HL-60 (cell line): ENCODE measurements around the gene HSPB1.

ENCODE experiments used
- DNase-seq, 2 experiments: peaks; one replicate each; pipeline ENCODE4 v3.0.0-alpha.2; 2010 to 2020; ENCODE audit warnings: low read depth in 1 of 2, low spot score in 1 of 2
- H3K27ac ChIP-seq: fragments of 250-450 bp; sonication (Bioruptor Pico); replicated peaks from 2 replicates; pipeline ENCODE4 v1.5.1; 2020; ENCODE audit warnings: mild to moderate bottlenecking, moderate library complexity
- H3K27me3 ChIP-seq: fragments of 250-450 bp; sonication (Bioruptor Pico); 2 replicates; pipeline ENCODE4 v1.5.1; 2021; ENCODE audit warnings: mild to moderate bottlenecking, moderate library complexity; ENCODE audit not compliant: insufficient read depth, poor library complexity, severe bottlenecking
- H3K4me3 ChIP-seq: replicated peaks from 2 replicates; pipeline ENCODE4 v1.5.1; 2011; ENCODE audit warnings: mild to moderate bottlenecking, control low read depth, low read length; ENCODE audit not compliant: insufficient read depth
- CTCF ChIP-seq: IDR thresholded peaks from one replicate; pipeline ENCODE4 v1.5.1; 2011; ENCODE audit warnings: low read length, control low read depth, inconsistent platforms; ENCODE audit not compliant: insufficient read depth
- GABPA ChIP-seq: IDR thresholded peaks from 2 replicates; pipeline ENCODE4 v1.6.1; 2012; ENCODE audit warnings: low read depth
- POLR2AphosphoS5 ChIP-seq: IDR thresholded peaks from 2 replicates; pipeline ENCODE4 v1.6.1; 2012; ENCODE audit warnings: low read depth
- REST ChIP-seq: IDR thresholded peaks from 2 replicates; pipeline ENCODE4 v1.6.1; 2012; ENCODE audit warnings: low read depth; ENCODE audit not compliant: insufficient replicate concordance
- SPI1 ChIP-seq: IDR thresholded peaks from 2 replicates; pipeline ENCODE4 v1.6.1; 2012; ENCODE audit warnings: low read depth, mild to moderate bottlenecking, borderline replicate concordance

HSPB1 gene

GRCh38 chr7:76272142-76272541 is 30.3 kb upstream of the HSPB1 start:
- DNase-seq: no peak
- Histone ChIP-seq H3K27ac (no peak overlapping the region), H3K4me3 (no peak overlapping the region), H3K27me3 (peaks cover 15% of the 10 kb centered on the region)
- TF ChIP-seq REST (no peak), POLR2AphosphoS5 (no peak), GABPA (no peak), SPI1 (no peak), CTCF (no peak)

GRCh38 chr7:76272851-76273497 is 29.5 kb upstream of the HSPB1 start:
- H3K4me3 ChIP-seq: no peak overlapping the region
- H3K27me3 ChIP-seq: peaks cover 11% of the 10 kb centered on the region
- TF ChIP-seq SPI1 (no peak), GABPA (no peak), POLR2AphosphoS5 (no peak), REST (no peak), CTCF (no peak)
- H3K27ac ChIP-seq: no peak overlapping the region
- DNase-seq: no peak

GRCh38 chr7:76273503-76273902 is 29.0 kb upstream of the HSPB1 start:
- Histone ChIP-seq H3K4me3 (no peak overlapping the region), H3K27me3 (peaks cover 9% of the 10 kb centered on the region), H3K27ac (no peak overlapping the region)
- no peak for DNase-seq
- TF ChIP-seq GABPA (no peak), POLR2AphosphoS5 (no peak), REST (no peak), CTCF (no peak), SPI1 (no peak)
